Naive thymus-derived CD4-positive, alpha-beta T cell (primary cell): ENCODE results near the gene IL17B. TPM values are rescaled to one million over a fixed set of nuclear protein-coding genes. Genes with fewer than 3 reads are reported as not detected.

Experiments
- ATAC-seq: fragments of 150-1000 bp; cut with Tn5 transposase; 2 replicates; pipeline ENCODE4 v1.10.0; 2021; ENCODE audit warnings: mild to moderate bottlenecking, moderate library complexity
- CTCF ChIA-PET: fragments of 350-600 bp; sonication (Branson Sonifier 250); formaldehyde crosslinking; loops from one replicate; lab custom pipeline; 2021; ENCODE audit warnings: antibody characterized with exemption; lab: Charles Lee
- POLR2A ChIA-PET: fragments of 350-600 bp; sonication (Branson Sonifier 250); formaldehyde crosslinking; loops from one replicate; lab custom pipeline; 2021; ENCODE audit warnings: antibody characterized with exemption, inconsistent platforms; lab: Charles Lee
- DNase-seq, 9 donors: peaks; one replicate each; pipeline versions ENCODE4 v3.0.0 to v3.0.0-alpha.2; 2020 to 2022; ENCODE audit warnings: mixed read lengths in 1 of 9
- H3K27ac ChIP-seq: one replicate; pipeline ENCODE4 v1.7.0; 2013; ENCODE audit warnings: mild to moderate bottlenecking, low read depth, low read length, moderate library complexity
- H3K27me3 ChIP-seq, 2 donors: one replicate each; pipeline ENCODE4 v1.7.0; 2013; ENCODE audit warnings: low read length in 2 of 2, mild to moderate bottlenecking in 2 of 2, moderate library complexity in 2 of 2; ENCODE audit not compliant: control insufficient read depth in 2 of 2, insufficient read depth in 2 of 2
- H3K36me3 ChIP-seq, 3 experiments: 1 replicate in 2 of 3; 2 replicates in 1 of 3; pipeline ENCODE4 v1.7.0; 2013; ENCODE audit warnings: low read length in 3 of 3, mild to moderate bottlenecking in 3 of 3, moderate library complexity in 1 of 3; ENCODE audit not compliant: insufficient read depth in 3 of 3, control insufficient read depth in 2 of 3
- H3K4me1 ChIP-seq, 2 donors: one replicate each; pipeline ENCODE4 v1.7.0; 2013; ENCODE audit warnings: low read length in 2 of 2, mild to moderate bottlenecking in 2 of 2, moderate library complexity in 1 of 2; ENCODE audit not compliant: control insufficient read depth in 2 of 2, insufficient read depth in 2 of 2
- H3K4me3 ChIP-seq: 2 replicates; pipeline ENCODE4 v1.7.0; 2013; ENCODE audit warnings: mild to moderate bottlenecking, low read length
- H3K9me3 ChIP-seq, 3 experiments: 1 replicate in 2 of 3; 2 replicates in 1 of 3; pipeline ENCODE4 v1.7.0; 2013; ENCODE audit warnings: low read length in 3 of 3; ENCODE audit not compliant: control insufficient read depth in 2 of 3
- H3K27ac Mint-ChIP-seq, 9 donors: one replicate each; pipeline ENCODE4 v1.8.0; 2020 to 2022; ENCODE audit warnings: mixed read lengths in 9 of 9, mild to moderate bottlenecking in 8 of 9, moderate library complexity in 5 of 9, inconsistent platforms in 2 of 9
- H3K27me3 Mint-ChIP-seq, 5 donors: one replicate each; pipeline ENCODE4 v1.8.0; 2021 to 2022; ENCODE audit warnings: mixed read lengths in 5 of 5, mild to moderate bottlenecking in 1 of 5
- H3K36me3 Mint-ChIP-seq, 5 donors: one replicate each; pipeline ENCODE4 v1.8.0; 2020 to 2022; ENCODE audit warnings: mixed read lengths in 5 of 5, mild to moderate bottlenecking in 3 of 5, inconsistent platforms in 1 of 5
- H3K4me1 Mint-ChIP-seq, 7 donors: one replicate each; pipeline ENCODE4 v1.8.0; 2020 to 2022; ENCODE audit warnings: mixed read lengths in 7 of 7, mild to moderate bottlenecking in 3 of 7, inconsistent platforms in 1 of 7
- H3K4me3 Mint-ChIP-seq, 10 donors: one replicate each; pipeline ENCODE4 v1.8.0; 2020 to 2022; ENCODE audit warnings: mild to moderate bottlenecking in 10 of 10, mixed read lengths in 10 of 10, moderate library complexity in 6 of 10, inconsistent platforms in 2 of 10
- H3K9me3 Mint-ChIP-seq, 11 donors: one replicate each; pipeline ENCODE4 v1.8.0; 2020 to 2022; ENCODE audit warnings: mixed read lengths in 11 of 11, mild to moderate bottlenecking in 4 of 11, inconsistent platforms in 1 of 11, moderate library complexity in 1 of 11
- intact Hi-C, 2 donors: fragments of 100-400 bp; cut with micrococcal nuclease; formaldehyde crosslinking; loops; one replicate each; pipeline ENCODE4 v1.15.1; 2023
- polyA plus RNA-seq, 2 donors: library from polyadenylated mRNA; unstranded; fragments of 300-500 nt; fragmentation: Illumina TruSeq; gene quantifications; one replicate each; pipeline ENCODE4 v1.2.3, GENCODE V29; 2021
- total RNA-seq, 6 experiments: library from RNA in 5 of 6; stranded (reverse) in 5 of 6; gene quantifications; 1 replicate in 5 of 6; 2 replicates in 1 of 6; pipeline ENCODE4 v1.2.3 and lab custom pipeline; 2021 to 2026

The IL17B gene
- total and polyA plus RNA-seq, 7 experiments from 2014 or later: not detected

DNA sequence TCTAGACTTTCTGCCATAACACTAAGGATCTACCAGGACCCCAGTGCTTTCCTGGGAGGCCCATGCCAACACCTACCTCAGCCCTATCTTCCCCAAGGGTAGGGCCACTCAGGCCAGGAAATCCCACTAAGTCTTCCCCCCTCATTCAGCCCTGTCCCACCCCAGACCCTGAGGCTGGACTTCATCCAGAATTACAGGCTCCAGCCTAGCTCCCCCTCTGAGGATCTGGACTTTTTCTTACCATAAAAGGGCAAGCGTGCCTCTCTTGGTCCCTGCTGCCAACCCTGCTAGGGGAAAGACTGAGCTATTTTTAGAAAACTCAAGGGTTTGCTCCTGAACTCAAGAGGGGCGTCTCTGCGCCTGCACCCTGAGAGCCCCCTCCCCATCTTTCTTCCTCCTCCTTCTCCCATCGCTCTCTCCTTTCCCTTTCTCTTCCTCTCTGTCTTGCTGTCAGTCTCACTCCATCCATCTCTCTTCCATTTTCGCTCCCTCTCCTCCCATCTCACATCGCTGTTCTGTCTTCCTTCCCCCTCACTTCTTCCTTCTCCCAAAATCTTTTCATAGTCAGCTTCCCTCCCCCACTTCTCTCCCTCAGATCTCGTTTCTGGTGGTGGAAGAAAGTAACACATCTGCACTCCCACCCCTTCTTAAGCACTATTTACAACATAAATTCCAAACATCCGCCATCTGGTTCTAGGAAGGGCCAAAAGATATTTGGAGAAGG, 38.1 kb upstream of the IL17B start:
- POLR2A ChIA-PET: no interaction called here
- CTCF ChIA-PET: no interaction called here
- Mint-ChIP-seq H3K4me3 (no peak overlapping the region), H3K27me3 (no peaks in the 10 kb centered on the region), H3K9me3 (peaks cover 0 to 1% (median 0%) of the 10 kb centered on the region in 11 donors), H3K36me3 (no peaks in the 10 kb centered on the region), H3K27ac (no peak overlapping the region), H3K4me1 (peaks cover 0 to 6% (median 5%) of the 10 kb centered on the region in 7 donors)
- peaks cover 0 to 2% of the 10 kb centered on the region in 2 donors for H3K4me1 ChIP-seq
- no peaks in the 10 kb centered on the region for H3K36me3 ChIP-seq
- ATAC-seq (no peak), DNase-seq (no peak)
- H3K27me3 ChIP-seq: no peaks in the 10 kb centered on the region
- no peaks in the 10 kb centered on the region for H3K9me3 ChIP-seq
- intact Hi-C loops: no loop called here
- no peak overlapping the region for H3K4me3 ChIP-seq
- H3K27ac ChIP-seq: no peak overlapping the region

GRCh38 chr5:149415066-149415967, 36.2 kb upstream of the IL17B start:
- POLR2A ChIA-PET: interaction anchor here (0.6 kb wide), 1 partner anchor 242 kb away, joined by 4 read pairs; no protein-coding TSS in a partner anchor
- ATAC-seq (no peak), DNase-seq (no peak)
- Histone ChIP-seq H3K4me3 (no peak overlapping the region), H3K9me3 (no peaks in the 10 kb centered on the region), H3K4me1 (no peaks in the 10 kb centered on the region), H3K27me3 (no peaks in the 10 kb centered on the region), H3K36me3 (no peaks in the 10 kb centered on the region), H3K27ac (no peak overlapping the region)
- no peaks in the 10 kb centered on the region for H3K4me1 Mint-ChIP-seq
- H3K27ac Mint-ChIP-seq: no peak overlapping the region
- H3K9me3 Mint-ChIP-seq: peaks cover 0 to 1% (median 0%) of the 10 kb centered on the region in 11 donors
- H3K36me3 Mint-ChIP-seq: no peaks in the 10 kb centered on the region
- CTCF ChIA-PET: interaction anchor here (1.1 to 1.2 kb wide), 2 partner anchors 20 to 101 kb away, joined by 3 to 5 read pairs; no protein-coding TSS in a partner anchor
- intact Hi-C loops: no loop called here
- H3K27me3 Mint-ChIP-seq: no peaks in the 10 kb centered on the region
- no peak overlapping the region for H3K4me3 Mint-ChIP-seq

DNA sequence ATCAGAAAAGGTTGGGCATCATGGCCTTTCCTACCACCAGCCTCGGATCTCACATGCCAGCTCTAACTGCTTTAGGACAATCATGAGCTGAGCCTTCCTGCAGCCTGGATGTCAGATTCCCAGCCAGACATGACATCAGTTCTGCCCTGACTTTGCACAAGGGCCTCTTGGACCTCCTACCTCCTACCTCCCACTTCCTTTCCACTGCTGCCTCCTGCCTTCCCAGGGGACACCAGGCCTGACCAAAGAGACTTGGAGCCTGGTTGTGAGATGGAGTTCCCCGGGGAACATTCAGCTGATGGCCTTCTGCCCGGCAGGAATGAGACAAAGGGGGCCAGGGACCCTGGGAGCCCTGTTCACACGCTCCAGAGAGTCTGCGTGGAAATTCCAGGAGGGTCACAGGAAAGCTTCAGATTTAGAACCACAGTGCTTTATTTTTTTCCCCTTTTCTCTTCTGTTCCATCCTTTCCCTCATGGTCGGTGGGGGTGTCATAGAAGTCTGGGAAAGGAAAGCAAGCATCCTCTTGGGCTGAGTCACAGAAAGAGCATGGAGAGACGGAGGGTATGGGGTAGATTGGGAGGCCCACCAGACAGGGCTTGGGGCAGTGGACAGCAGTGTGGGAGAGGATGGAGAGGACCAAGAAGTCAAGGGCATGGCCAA, 35.4 kb upstream of the IL17B start:
- H3K27ac Mint-ChIP-seq: no peak overlapping the region
- no peak overlapping the region for H3K4me3 Mint-ChIP-seq
- POLR2A ChIA-PET: no interaction called here
- H3K36me3 ChIP-seq: no peaks in the 10 kb centered on the region
- H3K27ac ChIP-seq: no peak overlapping the region
- H3K27me3 ChIP-seq: no peaks in the 10 kb centered on the region
- intact Hi-C loops: no loop called here
- CTCF ChIA-PET: interaction anchor here (0.7 kb wide), 1 partner anchor 142 kb away, joined by 6 read pairs; no protein-coding TSS in a partner anchor
- no peaks in the 10 kb centered on the region for H3K27me3 Mint-ChIP-seq
- DNase-seq: no peak
- no peak for ATAC-seq
- H3K4me1 ChIP-seq: no peaks in the 10 kb centered on the region
- H3K4me1 Mint-ChIP-seq: no peaks in the 10 kb centered on the region
- no peaks in the 10 kb centered on the region for H3K36me3 Mint-ChIP-seq
- H3K9me3 ChIP-seq: no peaks in the 10 kb centered on the region
- H3K9me3 Mint-ChIP-seq: peaks cover 0 to 1% (median 0%) of the 10 kb centered on the region in 11 donors
- H3K4me3 ChIP-seq: no peak overlapping the region

DNA sequence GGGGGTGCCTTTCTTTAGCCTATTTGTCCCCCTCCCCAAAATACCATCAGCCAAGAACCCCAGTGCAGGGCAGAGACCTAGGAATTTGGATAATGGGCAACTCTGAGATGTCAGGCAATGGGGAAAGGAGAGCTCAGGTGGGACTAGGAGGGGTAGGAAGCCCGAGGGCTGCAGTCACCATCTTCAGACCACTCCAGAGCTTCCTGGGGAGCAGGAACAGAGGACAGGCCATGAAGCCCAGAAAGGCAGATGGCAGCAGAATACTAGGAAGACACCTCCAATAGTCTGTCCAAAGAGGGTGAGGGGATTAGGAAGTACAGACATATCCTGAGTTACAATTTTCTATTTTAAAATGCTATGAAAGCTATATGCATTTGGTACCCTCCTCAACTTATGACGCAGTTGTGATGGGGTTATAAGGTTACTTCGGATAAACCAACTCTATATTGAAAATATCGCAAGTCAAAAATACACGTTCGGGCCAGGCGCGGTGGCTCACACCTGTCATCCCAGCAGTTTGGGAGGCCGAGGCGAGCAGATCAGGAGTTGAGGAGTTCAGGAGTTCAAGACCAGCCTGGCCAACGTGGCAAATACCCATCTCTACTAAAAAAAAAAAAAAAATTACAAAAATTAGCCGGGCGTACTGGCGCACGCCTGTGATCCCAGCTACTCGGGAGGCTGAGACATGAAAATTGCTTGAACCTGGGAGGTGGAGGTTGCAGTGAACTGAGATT, 34.6 kb upstream of the IL17B start:
- ChIA-PET POLR2A (interaction anchor here (0.5 kb wide), 1 partner anchor 53 kb away, joined by 4 read pairs; no protein-coding TSS in a partner anchor), CTCF (interaction anchor here (0.7 to 1.8 kb wide), 2 partner anchors 9 to 141 kb away, joined by 6 to 7 read pairs; no protein-coding TSS in a partner anchor)
- H3K9me3 ChIP-seq: no peaks in the 10 kb centered on the region
- Mint-ChIP-seq H3K4me3 (no peak overlapping the region), H3K27ac (no peak overlapping the region), H3K27me3 (no peaks in the 10 kb centered on the region), H3K4me1 (no peaks in the 10 kb centered on the region), H3K36me3 (no peaks in the 10 kb centered on the region), H3K9me3 (peaks cover 0 to 1% (median 0%) of the 10 kb centered on the region in 11 donors)
- H3K36me3 ChIP-seq: no peaks in the 10 kb centered on the region
- no peaks in the 10 kb centered on the region for H3K4me1 ChIP-seq
- no peaks in the 10 kb centered on the region for H3K27me3 ChIP-seq
- no peak for ATAC-seq
- DNase-seq: no peak
- intact Hi-C loops: no loop called here
- no peak overlapping the region for H3K27ac ChIP-seq
- no peak overlapping the region for H3K4me3 ChIP-seq

GRCh38 chr5:149412783-149413476, 33.8 kb upstream of the IL17B start:
- Histone ChIP-seq H3K4me1 (no peaks in the 10 kb centered on the region), H3K27me3 (no peaks in the 10 kb centered on the region), H3K9me3 (no peaks in the 10 kb centered on the region), H3K36me3 (no peaks in the 10 kb centered on the region), H3K4me3 (no peak overlapping the region), H3K27ac (no peak overlapping the region)
- DNase-seq (no peak), ATAC-seq (no peak)
- ChIA-PET POLR2A (interaction anchor here (0.5 kb wide), 1 partner anchor 52 kb away, joined by 4 read pairs; no protein-coding TSS in a partner anchor), CTCF (interaction anchor here (1.8 kb wide), 1 partner anchor 10 kb away, joined by 7 read pairs; no protein-coding TSS in a partner anchor)
- H3K9me3 Mint-ChIP-seq: peaks cover 0 to 1% (median 0%) of the 10 kb centered on the region in 11 donors
- no peak overlapping the region for H3K27ac Mint-ChIP-seq
- H3K27me3 Mint-ChIP-seq: peaks cover 0 to 3% (median 0%) of the 10 kb centered on the region in 5 donors
- intact Hi-C loops: no loop called here
- no peaks in the 10 kb centered on the region for H3K36me3 Mint-ChIP-seq
- H3K4me3 Mint-ChIP-seq: no peak overlapping the region
- no peaks in the 10 kb centered on the region for H3K4me1 Mint-ChIP-seq
